GM19193 (cell line): ENCODE data around the gene LRMDA.

Experiments used
- POLR2A ChIP-seq: IDR thresholded peaks from 4 replicates; pipeline ENCODE4 v1.6.1; 2011; ENCODE audit not compliant: insufficient read depth, insufficient read length; ENCODE audit errors: extremely low read depth

Gene LRMDA

GRCh38 chr10:75709245-75709644, 277.8 kb downstream of the LRMDA start:
- TF ChIP-seq POLR2A: no peak

GRCh38 chr10:75709811-75710210, 278.4 kb downstream of the LRMDA start:
- no peak for TF ChIP-seq POLR2A

- no peak for TF ChIP-seq POLR2A
Measured at GRCh38 chr10:75712242-75712880, 280.9 kb downstream of the LRMDA start.

GRCh38 chr10:75716506-75716905, 285.1 kb downstream of the LRMDA start:
- no peak for TF ChIP-seq POLR2A

GRCh38 chr10:75717126-75717916, 285.9 kb downstream of the LRMDA start:
- TF ChIP-seq POLR2A: no peak

GRCh38 chr10:75718991-75719390, 287.6 kb downstream of the LRMDA start:
- TF ChIP-seq POLR2A: no peak

- no peak for TF ChIP-seq POLR2A
Measured at GRCh38 chr10:75720157-75720556, 288.7 kb downstream of the LRMDA start.

GRCh38 chr10:75722020-75722419, 290.6 kb downstream of the LRMDA start:
- TF ChIP-seq POLR2A: no peak

GRCh38 chr10:75722609-75723008, 291.2 kb downstream of the LRMDA start:
- TF ChIP-seq POLR2A: no peak

- no peak for TF ChIP-seq POLR2A
Measured at GRCh38 chr10:75723319-75723980, 292.0 kb downstream of the LRMDA start.

- no peak for TF ChIP-seq POLR2A
Measured at GRCh38 chr10:75724047-75724446, 292.6 kb downstream of the LRMDA start.

- TF ChIP-seq POLR2A: no peak
Measured at GRCh38 chr10:75726522-75727483, 295.4 kb downstream of the LRMDA start.

GRCh38 chr10:75730847-75731246, 299.4 kb downstream of the LRMDA start:
- no peak for TF ChIP-seq POLR2A

GRCh38 chr10:75733135-75733890, 301.9 kb downstream of the LRMDA start:
- no peak for TF ChIP-seq POLR2A
